ENCODE data around the gene PLEKHM3. TPM values are rescaled to one million over a fixed set of nuclear protein-coding genes. Genes with fewer than 3 reads are reported as not detected.

Gene PLEKHM3
- total RNA-seq, 4 donors from 2014 or later: 14.9 to 28.3 (median 21.0) TPM

DNA sequence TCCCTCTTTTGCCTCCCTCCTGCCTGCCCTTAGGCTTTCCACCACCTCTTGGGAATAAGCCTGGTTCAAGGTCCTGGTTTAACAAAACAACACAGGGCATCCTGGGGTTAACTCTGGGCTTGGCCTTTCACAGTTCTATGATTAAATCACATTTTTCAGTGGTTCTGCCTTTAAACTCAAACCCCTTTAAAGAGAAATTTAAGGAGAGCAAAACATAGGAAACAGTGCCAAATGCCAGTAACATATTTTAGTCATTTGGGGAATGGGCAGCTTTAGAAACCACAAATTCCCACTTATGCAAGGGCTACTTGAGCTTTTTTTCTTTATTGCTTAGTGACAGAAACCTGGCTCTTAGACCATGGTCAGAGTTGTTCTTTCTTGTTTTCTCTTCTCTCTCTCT, 143.4 kb downstream of the PLEKHM3 start:
- TF ChIP-seq POLR2A (IDR thresholded peaks at IDR 0.05): no peak
- no peak for TF ChIP-seq EP300 (IDR thresholded peaks at IDR 0.05)
- no peak for TF ChIP-seq POLR2AphosphoS5 (IDR thresholded peaks at IDR 0.05)
- TF ChIP-seq, protein P1, sequence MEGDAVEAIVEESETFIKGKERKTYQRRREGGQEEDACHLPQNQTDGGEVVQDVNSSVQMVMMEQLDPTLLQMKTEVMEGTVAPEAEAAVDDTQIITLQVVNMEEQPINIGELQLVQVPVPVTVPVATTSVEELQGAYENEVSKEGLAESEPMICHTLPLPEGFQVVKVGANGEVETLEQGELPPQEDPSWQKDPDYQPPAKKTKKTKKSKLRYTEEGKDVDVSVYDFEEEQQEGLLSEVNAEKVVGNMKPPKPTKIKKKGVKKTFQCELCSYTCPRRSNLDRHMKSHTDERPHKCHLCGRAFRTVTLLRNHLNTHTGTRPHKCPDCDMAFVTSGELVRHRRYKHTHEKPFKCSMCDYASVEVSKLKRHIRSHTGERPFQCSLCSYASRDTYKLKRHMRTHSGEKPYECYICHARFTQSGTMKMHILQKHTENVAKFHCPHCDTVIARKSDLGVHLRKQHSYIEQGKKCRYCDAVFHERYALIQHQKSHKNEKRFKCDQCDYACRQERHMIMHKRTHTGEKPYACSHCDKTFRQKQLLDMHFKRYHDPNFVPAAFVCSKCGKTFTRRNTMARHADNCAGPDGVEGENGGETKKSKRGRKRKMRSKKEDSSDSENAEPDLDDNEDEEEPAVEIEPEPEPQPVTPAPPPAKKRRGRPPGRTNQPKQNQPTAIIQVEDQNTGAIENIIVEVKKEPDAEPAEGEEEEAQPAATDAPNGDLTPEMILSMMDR (IDR thresholded peaks at IDR 0.05): no peak
- no peak for DNase-seq (ENCODE audit: low spot score in 2 of 2)
- H3K4me1 ChIP-seq: no peaks in the 10 kb centered on the region
- H3K4me3 ChIP-seq: no peak overlapping the region
- H3K27me3 ChIP-seq: no peaks in the 10 kb centered on the region
- no peaks in the 10 kb centered on the region for H3K9me3 ChIP-seq
- H3K27ac ChIP-seq: no peak overlapping the region
- H3K36me3 ChIP-seq: no peaks in the 10 kb centered on the region

DNA sequence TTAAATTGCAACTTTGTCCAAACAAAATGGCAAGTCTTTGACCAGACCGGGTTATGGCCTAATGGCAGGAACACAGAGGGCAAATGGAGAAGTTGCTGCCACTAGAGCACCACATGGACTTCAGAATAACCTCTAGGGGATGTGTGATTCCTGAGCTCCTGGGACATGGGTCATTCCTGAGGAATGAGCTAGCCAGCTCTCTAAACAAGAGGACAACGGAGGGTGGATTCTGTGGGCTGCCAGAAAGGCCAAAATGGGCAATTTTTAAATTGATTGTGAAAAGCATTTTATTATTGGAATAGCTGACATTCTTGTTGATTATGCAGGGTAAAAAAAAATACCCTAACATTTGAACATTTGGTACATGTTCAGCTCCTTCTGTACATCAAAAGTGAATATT, 145.8 kb downstream of the PLEKHM3 start:
- H3K4me1 ChIP-seq: no peaks in the 10 kb centered on the region
- no peaks in the 10 kb centered on the region for H3K9me3 ChIP-seq
- no peak for DNase-seq (ENCODE audit: low spot score in 2 of 2)
- no peak overlapping the region for H3K27ac ChIP-seq
- H3K4me3 ChIP-seq: no peak overlapping the region
- no peaks in the 10 kb centered on the region for H3K27me3 ChIP-seq
- no peaks in the 10 kb centered on the region for H3K36me3 ChIP-seq
- WGBS: 84% methylated on average over 2 of the region's 2 CpGs
- no peak for TF ChIP-seq POLR2A (IDR thresholded peaks at IDR 0.05)

DNA sequence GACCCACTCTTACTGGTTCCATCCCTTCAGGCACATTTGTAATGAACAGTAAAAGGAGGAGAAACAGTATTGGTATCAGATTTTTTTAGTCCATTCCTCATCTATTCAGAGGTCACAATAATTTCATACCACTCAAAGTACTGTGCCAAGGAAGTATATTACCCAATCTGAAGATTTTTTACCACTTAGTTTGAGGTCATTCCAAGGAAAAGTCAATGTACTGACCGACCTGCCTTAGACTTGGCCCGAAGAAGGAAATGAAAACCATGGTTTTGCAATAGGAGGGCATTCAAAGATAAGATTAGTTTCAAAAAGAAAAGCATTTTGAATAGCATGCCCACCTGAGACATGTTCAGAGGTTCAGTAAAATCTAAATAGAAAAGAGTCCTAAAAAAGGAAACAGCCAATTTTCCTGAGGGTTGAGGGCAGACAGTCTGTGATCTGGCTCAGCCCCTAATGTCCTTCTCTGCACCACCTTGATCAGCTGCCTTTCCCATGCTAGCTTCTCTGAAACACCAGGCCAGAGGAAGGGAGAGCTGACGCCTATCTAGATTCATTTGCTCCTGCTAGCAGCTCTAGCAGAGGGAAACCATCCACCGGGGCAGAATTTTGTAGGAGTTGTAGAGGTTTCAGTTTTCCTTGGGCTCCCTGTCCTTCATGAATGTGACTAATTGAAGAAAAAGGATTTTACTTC, 148.3 kb downstream of the PLEKHM3 start:
- TF ChIP-seq EP300 (IDR thresholded peaks at IDR 0.05) (no peak), POLR2AphosphoS5 (IDR thresholded peaks at IDR 0.05) (no peak), POLR2A (IDR thresholded peaks at IDR 0.05) (no peak)
- TF ChIP-seq, protein P1 (IDR thresholded peaks at IDR 0.05): no peak
- no peak for DNase-seq (ENCODE audit: low spot score in 2 of 2)
- Histone ChIP-seq H3K36me3 (no peaks in the 10 kb centered on the region), H3K27me3 (no peaks in the 10 kb centered on the region), H3K4me1 (no peaks in the 10 kb centered on the region), H3K27ac (no peak overlapping the region), H3K4me3 (no peak overlapping the region), H3K9me3 (no peaks in the 10 kb centered on the region)
- 90% methylated on average over 4 of the region's 4 CpGs for WGBS

DNA sequence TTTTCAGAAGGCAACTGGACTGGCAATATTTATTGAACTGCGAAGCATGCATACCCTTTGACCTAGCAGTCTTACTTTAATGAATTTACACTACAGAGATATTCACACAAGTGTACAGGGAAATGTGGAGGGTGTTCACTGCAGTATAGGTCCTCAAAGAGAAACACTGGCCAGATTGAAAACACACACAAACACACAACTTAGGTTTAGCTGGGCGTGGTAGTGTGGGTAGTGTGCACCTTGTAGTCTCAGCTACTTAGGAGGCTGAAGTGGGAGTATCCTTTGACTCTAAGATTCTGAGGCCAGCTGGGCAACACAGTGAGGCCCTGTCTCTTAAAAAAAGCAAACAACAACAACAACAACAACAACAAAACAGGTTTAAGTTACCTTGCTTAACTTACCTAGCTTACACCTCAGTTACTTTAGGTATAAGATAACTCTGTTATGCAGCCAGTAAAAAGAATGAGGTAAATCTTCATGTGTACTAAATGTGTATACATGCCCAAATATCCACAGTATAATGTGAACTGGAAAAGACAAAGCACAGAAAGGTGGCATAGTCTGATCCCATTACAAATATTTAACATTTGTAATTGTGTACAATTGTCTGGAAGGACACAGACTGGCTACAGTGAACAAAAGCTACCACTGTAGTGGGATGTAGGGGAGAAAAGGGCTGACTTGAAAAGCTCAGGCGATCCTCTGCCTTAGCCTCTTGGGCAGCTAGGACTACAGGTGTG, 149.7 kb downstream of the PLEKHM3 start:
- 94% methylated on average over 3 of the region's 3 CpGs for WGBS
- Histone ChIP-seq H3K27ac (no peak overlapping the region), H3K9me3 (no peaks in the 10 kb centered on the region), H3K4me1 (no peaks in the 10 kb centered on the region), H3K27me3 (no peaks in the 10 kb centered on the region), H3K4me3 (no peak overlapping the region), H3K36me3 (no peaks in the 10 kb centered on the region)
- TF ChIP-seq EP300 (IDR thresholded peaks at IDR 0.05): no peak
- TF ChIP-seq, protein P1 (IDR thresholded peaks at IDR 0.05): no peak
- no peak for TF ChIP-seq POLR2A (IDR thresholded peaks at IDR 0.05)
- no peak for DNase-seq (ENCODE audit: low spot score in 2 of 2)

DNA sequence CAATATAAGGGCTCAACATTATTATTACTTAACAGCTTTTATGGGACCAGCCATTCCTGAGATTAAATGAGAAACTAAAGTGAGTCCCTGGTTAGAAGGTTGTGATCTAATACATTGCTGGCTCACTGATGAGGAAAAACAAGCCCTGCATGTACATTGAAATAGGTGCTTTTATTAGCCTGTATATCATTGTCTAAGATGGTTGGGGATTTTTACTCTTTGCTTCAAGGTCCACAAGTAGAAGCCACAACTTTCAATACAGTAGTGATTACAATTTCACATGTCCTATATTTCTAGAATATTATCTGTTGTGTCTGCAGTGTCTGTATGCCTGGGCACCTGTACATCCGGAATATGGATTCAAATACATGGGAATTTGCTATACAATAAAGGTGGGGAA, 151.5 kb downstream of the PLEKHM3 start:
- Histone ChIP-seq H3K9me3 (no peaks in the 10 kb centered on the region), H3K4me1 (no peaks in the 10 kb centered on the region), H3K36me3 (no peaks in the 10 kb centered on the region), H3K27ac (no peak overlapping the region), H3K4me3 (no peak overlapping the region), H3K27me3 (no peaks in the 10 kb centered on the region)
- WGBS: 100% methylated on average over 1 of the region's 1 CpG
- DNase-seq (ENCODE audit: low spot score in 2 of 2): no peak
- TF ChIP-seq, protein P1 (IDR thresholded peaks at IDR 0.05): no peak
- no peak for TF ChIP-seq POLR2A (IDR thresholded peaks at IDR 0.05)
- TF ChIP-seq POLR2AphosphoS5 (IDR thresholded peaks at IDR 0.05): no peak
- TF ChIP-seq EP300 (IDR thresholded peaks at IDR 0.05): no peak
